ENCODE measurements around the gene SUSD3.

The SUSD3 gene

DNA sequence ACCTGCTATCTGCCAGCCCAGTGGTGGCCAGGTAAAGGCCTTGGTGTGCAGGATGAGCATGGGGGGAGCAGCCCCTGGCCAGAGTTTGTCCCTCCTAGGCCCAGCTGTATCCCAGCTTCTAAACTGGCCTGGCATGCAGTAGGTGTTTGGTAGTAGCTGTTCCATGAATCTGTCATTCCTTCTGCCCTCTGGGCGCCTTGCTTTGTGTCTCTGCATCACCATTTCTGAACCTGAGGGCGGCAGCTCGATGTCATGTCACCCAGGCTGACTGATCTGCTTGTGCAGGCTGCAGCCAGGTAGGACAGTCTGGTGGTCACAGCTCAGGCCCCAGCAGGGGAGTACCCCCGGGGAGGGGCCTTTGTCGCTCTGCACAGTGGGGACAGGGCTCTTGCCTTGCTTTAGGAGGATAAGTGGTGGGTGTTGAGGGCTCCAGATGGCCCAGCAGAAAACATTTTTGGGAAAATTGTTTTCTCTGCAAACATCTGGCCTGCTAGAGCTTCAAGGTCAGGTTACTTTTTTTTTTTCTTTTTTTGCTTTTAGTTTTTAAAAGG lies 4.6 kb upstream of the SUSD3 start:
- no peak for DNase-seq

DNA sequence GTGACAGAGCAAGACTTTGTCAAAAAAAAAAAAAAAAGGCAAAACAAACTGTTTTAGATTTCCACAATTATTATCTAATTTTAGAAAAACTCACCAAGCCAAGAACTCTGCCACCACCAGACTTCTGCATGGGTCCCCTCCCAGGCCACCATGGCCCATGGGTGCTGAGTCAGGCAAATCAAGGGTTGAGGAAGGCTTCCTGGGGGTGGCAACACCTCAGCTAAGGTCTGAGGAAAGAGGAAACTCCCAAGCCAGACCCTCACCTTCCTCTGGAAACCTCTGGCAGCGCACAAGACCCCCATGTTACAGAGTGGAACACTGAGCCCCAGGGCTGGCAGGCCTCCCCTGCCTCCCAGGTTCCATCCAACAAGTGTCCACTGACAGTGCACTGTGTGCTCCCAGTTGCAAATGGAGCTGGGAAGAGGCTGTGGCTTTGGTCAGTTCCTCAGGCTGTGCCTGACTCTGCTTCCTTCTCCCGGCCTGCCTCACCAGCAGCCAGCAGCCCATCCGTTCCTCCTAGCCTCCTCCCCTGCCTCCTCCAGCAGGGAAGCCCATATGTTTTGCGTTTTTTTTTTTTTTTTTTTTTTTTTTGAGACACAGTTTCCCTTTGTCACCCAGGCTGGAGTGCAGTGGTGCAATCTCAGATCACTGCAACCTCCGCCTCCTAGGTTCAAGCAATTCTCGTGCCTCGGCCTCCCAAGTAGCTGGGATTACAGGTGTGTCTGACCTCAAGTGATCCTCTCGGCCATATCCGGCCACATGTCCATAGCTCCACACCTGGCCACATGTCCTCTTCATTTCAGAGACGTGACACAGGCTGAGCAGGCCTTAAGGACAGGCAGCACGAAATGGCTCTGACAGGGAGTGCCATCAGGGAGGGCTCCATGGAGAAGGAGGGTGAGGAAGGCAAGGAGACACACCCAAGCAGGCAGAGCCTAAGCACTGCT lies 3.5 kb upstream of the SUSD3 start:
- no peak for DNase-seq

DNA sequence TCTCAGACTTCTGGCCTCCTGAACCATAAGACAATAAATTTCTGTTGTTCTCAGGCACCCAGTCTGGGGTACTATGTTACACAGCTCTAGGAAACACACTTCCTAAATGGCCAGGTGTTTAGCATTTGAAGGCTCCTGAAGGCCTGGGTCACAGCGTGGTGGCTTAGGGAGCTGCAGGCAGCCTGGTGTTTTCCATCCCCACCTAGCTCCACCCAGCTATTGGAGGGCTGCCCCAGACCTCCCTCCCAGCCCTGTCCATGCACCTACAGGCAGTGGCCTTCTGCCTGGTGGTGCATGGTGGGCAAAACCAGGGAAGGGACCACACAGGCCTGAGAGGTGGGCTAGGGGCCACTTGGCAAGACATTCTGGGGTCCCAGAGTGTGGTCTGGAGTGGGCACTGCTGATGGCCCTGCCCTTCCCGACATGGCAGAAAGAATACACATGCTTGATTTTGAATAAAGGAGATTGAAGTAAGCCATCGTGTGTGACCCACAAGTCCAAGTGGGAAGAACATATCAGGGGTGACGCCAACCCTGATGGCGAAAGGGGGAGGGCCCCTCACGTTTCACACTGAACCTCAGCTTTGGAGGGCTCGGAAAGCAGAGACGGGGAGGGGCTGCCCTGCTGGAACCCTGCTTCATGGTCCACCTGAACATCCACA lies 1.3 kb upstream of the SUSD3 start:
- DNase-seq = peak; percentile 5

DNA sequence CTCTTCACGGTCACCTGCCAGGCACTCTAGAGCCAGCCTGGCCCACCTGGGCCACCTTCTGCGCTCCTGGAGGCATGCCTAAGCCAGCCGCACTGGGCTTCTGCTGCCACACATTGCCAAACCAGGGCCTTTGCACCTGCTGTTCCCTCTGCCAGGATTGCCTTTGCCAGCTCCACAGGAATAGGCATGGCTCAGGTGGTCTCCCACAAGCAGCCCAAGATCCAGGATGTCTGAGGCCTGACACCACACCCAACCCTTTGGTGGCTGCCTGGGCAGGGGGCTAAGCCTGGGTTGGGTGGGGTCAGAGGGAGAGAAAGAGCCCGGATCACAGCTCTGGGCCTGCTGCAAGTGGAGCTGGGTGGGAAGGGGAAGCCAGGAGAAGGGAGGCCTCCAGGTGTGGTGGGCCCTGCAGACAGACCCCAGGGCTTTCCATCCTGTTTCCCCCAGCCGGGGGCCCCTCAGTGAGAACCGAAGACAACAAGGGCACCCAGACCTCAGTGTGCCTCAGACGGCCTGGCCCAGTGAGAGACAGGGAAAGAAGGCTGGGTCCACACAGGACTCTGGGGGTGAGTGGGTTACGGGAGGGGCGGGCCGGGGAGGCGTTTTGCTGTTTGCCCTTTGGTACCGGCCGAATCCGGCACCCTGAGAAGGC lies 672 bp upstream of the SUSD3 start:
- peak; percentile 10 for DNase-seq

DNA sequence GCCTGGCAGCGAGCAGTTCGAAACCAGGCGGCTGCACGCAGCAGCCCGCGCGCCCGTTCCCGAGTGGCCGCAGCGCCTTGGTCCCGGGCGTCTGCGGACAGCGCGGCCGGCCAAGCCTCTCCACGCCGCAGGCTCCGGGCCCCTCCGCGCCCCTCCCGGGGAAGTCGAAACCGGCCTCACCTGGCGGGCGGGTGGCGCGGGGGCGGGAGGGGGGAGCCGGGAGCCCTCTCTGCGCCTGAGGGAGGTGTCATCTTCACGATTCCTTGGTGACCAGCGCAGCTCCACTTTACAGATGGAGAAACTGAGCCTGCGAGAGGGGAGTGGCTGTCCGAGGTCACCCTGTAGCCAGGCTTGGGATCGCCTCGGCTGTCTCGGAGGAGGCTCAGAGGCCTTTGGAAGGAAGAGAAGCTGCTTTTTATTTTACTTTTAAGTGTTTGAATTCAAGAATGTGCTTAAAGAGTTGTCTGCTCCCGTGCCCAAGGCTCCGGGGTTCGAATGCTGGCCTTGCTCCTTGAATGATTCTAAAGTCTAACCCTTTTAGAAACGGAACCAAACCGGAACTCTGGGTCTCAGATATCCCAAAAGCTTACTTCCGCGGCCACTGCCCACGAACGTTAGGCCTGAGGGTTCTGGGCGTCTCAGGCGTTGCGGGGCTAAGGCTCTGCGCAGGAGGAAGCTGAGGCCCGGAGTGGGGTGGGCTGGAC lies 662 bp downstream of the SUSD3 start:
- DNase-seq = peak; percentile 49

DNA sequence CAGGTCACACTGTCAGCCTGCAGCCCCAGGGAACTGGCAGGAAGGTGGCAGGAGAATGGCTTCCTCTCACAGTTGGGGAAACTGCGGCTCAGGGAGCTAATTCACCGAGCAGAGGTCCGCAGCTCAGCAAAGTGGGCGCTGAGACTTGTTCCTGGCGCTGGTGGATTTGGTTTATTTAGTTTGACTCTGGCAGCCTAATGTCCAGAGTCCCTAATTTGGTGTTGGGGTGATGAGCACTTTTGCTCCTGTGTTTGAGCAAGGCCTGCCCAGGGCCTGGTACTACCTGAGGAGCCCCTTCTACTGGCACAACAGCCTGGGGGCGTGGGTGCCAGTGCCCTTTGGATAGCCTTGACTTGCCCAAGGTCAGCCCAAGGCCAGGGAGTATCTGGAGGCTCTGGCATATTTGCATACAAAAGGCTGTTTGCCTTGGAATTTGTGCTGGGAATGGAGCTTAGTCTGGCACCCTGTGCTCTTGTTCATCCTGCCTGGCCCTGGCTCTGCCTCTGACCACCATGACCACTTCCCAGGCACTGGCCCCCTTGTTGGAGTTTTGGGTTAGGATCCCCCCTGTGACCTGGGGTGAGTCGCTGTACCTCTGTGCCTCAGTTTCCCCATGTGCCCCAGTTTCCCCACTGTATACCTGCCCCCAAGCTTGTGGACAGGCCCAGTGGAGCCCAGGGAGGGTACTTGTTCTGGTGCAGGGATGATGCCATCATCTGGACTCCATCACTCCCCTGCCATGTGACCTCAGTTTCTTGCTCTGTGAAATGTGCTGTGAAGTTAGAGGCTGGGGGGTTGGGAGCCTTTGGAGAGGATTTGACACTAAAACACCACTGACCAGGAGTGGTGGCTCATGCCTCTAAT lies 1.4 kb downstream of the SUSD3 start:
- DNase-seq = peak; percentile 29

DNA sequence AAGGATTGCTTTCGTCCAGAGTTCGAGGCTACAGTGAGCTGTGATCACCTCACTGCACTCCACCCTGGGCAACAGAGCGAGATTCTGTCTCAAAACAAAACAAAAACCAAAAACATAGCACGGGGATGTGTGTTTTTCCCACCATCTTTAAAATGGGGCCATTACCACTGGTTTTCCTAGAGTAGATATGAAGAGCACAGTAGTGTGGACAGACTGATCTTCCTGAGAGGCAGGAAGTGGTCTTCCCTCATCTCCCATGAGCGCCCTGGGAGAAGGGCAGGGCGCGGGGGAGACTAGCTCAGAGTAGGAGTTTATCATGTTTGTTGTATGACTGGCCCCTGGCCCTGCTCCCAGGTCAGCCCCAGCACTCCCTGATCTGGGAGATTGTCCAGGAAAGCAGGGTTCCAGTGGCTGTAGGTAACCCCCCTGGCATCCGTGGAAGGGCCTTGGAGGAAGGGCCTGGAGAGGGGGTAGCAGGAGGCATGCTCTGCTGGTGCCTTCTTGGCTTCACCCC lies 2.3 kb downstream of the SUSD3 start:
- peak; percentile 22 for DNase-seq

DNA sequence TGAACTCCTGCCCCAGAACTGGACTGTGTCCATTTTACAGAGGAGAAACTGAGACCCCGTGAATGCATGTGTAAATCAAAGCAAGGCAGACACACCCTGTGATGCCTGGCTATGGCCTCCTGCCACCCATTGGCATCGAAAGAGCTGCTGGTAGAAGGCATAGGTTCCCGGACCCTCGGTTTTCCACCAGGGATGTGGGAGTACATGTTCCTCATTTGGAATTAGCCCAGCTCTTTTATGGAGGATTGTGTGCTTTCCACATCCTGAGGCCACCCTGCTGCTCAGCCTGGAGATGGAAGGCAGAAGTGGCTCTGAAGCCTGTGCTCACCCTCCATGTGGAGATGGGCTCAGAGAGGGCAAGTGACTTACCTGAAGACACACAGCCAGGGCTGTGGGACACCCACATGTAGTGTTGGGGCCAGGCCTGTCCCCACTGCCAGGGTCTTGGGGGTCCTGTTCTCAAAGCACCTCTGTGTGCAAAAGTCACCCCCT lies 2.8 kb downstream of the SUSD3 start:
- DNase-seq = no peak

DNA sequence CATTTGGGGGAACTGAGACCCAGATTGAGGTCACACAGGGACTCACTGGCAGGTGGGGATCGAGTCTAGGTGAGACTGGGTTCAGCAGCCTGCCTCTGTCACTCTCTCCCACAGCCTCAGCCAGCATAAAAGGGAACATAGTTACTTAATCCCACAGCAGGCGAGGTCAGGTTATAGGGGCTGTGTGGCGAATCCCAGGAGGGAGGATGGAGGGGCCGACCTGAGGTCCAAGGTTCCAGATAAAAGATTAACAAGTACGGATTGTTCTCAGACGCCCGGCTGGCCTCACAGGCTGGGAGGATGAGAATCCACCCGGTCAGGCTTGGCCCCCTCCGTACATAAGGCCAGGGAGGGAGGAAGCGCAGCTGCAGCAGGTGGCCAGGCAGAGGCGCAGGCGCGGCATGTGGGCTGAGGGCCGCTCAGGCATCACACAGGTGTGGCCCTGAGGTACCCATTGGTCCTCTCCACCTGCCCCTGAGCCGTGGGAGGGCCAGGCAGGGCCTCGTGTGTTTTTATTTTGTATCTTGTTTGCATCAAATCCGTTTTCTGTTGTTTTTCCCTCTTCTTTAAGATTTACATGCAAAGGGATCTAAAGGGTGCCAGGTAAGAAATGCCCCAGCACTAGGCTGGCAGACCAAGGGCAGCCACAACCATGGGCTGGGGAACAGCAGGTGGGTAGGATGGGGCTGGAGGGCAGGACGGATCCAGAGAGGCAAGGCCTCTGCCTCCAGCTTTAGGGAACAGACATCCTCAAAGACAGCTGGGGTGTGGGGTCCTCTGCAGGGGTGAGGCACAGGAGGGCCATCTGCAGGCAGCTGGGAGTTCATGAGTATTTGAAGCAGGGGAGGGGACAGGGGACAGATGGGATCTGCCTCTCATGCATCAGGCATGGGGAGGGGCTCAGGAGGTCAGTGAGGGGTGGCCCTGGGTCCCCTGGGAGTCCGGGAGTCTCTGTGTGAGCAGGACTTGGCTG lies 3.6 kb downstream of the SUSD3 start:
- peak; percentile 57 for DNase-seq

DNA sequence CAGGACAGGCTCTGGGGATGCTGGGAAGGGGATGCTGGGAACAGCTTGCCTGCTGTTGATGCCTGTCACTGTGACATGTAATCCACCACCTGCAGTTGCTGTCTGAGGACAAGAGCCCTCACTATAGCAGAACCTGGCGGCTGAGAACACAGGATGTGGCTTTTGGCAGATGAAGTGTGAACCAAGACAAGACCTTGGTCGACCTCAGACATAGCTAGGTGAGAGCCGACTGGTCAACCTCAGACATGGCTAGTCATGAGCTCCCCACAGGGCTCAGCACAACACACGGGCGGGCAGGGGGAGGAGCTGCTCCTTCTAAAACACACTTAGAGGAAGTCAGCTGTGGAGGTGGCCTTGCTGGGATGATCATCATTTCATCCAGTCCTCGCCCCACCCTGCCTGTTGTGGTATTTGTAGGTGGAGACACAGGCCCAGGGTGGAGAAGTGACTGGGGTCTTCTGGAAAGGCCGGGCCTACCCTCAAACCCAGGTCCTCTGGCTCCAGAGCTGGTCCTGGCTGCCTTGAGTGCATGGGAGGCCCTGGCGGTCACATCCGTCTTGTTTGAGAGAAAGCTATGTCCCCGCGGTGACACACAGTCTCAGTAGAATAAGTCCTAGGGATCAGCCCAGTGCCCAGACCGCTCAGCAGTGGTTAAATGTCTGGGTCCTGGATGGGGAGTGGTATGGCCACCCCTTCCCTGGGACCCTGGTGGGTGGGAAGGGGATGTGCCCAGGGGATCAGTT lies 6.1 kb downstream of the SUSD3 start:
- peak; percentile 88 for DNase-seq

DNA sequence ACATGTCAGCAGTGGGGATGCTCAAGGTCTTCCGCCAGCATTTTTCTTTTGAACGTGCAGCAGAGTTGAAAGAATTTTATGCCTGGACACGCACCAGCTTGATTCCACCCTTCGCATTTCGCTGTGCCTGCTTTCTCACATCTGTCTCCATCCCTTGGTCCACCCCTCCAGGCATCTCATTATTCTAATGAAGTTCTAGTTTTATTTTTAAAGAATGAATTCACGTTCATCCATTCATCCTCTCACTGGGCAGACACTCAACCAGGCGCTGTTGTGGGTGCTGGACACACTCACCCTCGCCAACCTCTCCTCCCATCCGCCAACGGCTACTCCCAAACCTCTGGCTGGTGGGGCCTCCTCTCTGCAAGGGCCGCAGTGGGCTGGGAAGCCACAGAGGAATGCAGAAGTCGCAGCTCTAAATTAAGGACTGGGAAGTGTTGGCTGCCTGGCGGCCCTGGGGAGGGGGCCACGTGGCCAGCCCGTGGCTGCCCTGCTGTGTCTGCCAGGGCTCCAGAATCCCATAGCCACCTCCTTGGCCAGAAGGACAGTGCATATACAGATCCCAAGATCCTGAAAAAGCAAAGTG lies 6.7 kb downstream of the SUSD3 start:
- no peak for DNase-seq

DNA sequence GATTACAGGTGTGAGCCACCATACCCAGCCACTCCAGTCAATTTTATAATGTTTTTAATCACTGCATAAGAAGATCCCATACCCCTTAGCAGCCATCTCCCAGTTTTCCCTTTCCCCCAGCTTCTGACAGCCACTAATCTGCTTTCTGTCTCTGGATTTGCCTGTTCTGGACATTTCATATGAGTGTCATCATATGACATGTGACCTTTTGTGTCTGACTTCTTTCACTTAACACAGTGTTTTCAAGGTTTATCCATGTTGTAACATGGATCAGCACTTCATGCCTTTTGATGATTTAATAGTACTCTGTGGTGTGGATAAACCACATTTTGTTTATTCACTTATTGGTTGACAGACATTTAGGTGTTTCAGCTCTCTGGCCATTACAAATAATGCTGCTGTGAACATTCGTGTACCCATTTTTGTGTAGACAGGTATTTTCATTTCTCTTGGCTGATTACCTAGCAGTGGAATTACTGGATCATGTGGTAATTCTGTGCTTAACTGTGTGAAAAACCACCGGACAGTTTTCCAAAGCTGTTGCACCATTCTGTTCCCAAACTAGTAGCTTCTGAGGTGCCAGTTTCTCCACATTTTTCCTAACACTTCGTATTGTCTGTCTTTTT lies 8.6 kb downstream of the SUSD3 start:
- DNase-seq = no peak

DNA sequence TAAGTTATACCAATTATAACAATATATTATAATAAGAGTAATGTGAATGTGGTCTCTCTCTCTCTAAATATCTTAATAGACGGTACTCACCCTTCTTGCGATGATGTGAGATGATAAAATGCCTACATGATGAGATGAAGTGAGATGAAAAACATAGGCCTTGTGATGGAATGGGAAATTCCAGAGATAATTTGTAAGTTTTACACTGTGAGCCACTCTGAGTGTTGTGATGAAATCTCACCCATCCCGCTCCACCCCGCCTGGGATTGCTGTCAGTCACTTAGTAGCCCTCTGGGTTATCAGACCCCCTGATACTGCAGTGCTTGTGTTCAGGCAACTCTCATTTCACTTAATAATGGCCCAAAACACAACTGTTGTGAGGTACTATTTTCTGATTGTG lies 10.5 kb downstream of the SUSD3 start:
- no peak for DNase-seq

DNA sequence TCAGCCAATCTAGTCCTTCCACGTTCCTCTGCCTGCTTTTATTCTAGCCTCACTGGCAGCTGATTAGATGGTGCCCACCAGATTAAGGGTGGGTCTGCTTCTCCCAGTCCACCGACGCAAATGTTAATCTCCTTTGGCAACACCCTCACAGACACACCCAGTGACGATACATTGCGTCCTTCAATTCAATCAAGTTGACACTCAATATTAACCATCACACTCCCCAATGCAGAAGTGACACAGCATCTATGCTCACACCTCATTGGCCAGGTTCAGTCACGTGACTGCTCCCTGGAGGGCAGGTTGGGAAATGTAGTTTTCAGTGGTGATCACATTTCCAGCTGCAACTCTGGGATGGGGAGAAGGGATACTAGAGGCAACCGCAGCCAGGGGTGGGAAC lies 13.0 kb downstream of the SUSD3 start:
- no peak for DNase-seq

DNA sequence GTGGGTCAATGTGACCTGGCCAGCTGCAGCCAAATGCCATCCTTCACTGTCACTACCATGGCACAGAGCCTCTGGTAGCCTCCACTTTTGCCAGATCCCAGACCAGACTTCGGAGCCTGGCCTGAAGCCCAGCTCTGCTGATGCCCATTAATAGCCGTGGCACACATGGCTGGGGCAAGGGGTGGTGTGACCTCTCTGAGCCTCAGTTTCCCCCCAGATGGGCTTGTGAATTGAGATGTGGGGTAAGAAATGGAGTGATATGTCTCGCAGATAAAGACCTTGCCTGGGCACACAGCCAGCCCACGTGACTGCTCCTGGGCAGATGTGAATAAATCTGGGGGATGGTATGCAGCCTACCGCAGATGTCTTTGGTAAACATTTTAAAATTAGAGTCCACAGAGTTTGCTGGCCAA lies 13.9 kb downstream of the SUSD3 start:
- DNase-seq = peak; percentile 52

DNA sequence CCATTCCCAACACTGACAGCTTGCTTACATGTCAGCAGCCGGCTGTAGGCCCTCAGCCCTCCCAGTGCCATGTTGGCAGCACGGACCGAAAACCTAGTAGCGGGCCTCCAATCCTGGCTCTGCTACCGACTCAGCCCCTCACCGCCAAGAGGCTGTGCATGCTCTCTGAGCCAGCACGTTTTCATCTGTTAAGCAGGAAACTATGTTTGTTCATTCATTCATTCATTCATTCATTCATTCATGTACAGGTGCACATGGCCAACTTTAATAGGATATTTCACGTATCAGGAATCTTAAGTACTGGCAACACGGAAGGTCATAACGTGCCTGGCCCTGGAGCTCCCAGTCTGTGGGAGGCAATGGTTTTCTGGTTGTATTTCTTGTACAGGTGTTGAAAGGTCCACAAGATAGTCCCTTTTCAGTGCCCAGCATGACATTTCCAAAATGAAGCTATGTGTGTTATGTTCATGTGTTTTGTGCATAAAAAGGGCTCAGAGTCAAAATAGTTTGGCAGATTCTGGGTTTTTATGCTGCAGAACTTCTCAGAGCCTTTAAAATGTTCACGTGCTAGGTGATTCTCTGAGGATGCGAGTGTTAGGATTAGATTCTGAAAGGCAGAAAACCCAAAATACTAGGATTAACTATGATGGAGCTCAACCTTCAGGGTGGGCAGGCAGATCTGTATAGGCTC lies 17.7 kb downstream of the SUSD3 start:
- DNase-seq = no peak

DNA sequence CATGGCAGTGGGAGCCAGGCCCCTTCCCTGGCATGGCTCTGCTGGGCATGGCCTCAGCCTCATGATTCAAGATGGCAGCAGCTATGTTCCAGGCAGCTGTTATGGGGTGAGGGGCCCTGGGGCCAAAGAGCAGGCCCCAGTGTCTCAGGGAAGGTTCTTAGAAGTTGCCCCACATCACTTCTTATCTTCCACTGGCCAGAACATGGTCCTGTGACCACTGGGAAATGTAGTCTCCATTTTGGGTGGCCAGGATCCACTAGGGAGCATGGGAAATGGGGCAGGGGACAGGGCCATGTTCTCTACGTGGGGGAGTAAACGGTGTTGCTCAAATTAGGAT lies 18.3 kb downstream of the SUSD3 start:
- DNase-seq = no peak

DNA sequence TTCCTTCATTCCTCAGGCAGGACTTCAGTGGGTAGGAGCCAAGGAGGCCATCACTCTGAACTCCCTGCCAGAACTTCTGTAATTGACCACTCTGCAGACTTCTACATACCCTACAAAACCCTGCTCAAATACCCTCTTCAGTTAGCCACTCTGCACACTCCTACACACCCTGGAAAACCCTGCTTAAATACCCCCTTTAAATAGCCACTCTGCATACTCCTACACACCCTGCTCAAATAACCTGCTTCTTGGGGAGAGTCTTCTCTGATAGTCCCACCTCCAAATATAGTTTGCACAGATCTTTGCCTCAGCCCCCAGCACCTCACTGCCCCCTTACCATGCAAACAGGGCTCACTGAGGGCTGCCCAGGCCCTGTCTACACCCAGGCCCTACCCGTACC lies 18.9 kb downstream of the SUSD3 start:
- DNase-seq = no peak

Data from CD4-positive, alpha-beta T cell treated with Interleukin-17A for 4 hours (primary cell).